NCI-H82 (cell line): ENCODE data around the gene MTCH2.
"Not testable (repeated sequence)": the region's sequence is repeated elsewhere in the genome, so short reads cannot be mapped to it uniquely, and the experiment has no call there.

ENCODE experiments used
- DNase-seq: peaks from one replicate; lab custom pipeline; 2025; lab: John Stamatoyannopoulos, UW

MTCH2 gene

GRCh38 chr11:47636331-47636730 lies 6.0 kb downstream of the MTCH2 start:
- not testable (repeated sequence) for DNase-seq

- DNase-seq = no peak
These were observed 10.9 kb downstream of the MTCH2 start for GRCh38 chr11:47631473-47631872.

- no peak for DNase-seq
These were observed 14.3 kb downstream of the MTCH2 start for GRCh38 chr11:47628026-47628425.

GRCh38 chr11:47626234-47626633 lies 16.1 kb downstream of the MTCH2 start:
- no peak for DNase-seq

GRCh38 chr11:47620836-47621378 lies 21.5 kb downstream of the MTCH2 start:
- DNase-seq = peak; percentile 53

- DNase-seq = no peak
These were observed 24.9 kb downstream of the MTCH2 start for GRCh38 chr11:47617417-47617809.

GRCh38 chr11:47616726-47617416 lies 25.5 kb downstream of the MTCH2 start:
- peak; percentile 71 for DNase-seq

GRCh38 chr11:47615249-47615648 lies 27.1 kb downstream of the MTCH2 start:
- DNase-seq = no peak

GRCh38 chr11:47611348-47611794 lies 31.0 kb downstream of the MTCH2 start:
- no peak for DNase-seq

- DNase-seq = no peak
These were observed 32.7 kb downstream of the MTCH2 start for GRCh38 chr11:47609675-47610074.

- DNase-seq = no peak
These were observed 35.0 kb downstream of the MTCH2 start for GRCh38 chr11:47607380-47607779.

GRCh38 chr11:47606731-47607130 lies 35.6 kb downstream of the MTCH2 start:
- peak; percentile 38 for DNase-seq

- no peak for DNase-seq
These were observed 36.4 kb downstream of the MTCH2 start for GRCh38 chr11:47605921-47606320.

- no peak for DNase-seq
These were observed 39.1 kb downstream of the MTCH2 start for GRCh38 chr11:47603295-47603694.

GRCh38 chr11:47599902-47600301 lies 42.5 kb downstream of the MTCH2 start:
- DNase-seq = no peak

- DNase-seq = no peak
These were observed 46.4 kb downstream of the MTCH2 start for GRCh38 chr11:47595967-47596366.

GRCh38 chr11:47595029-47595428 lies 47.3 kb downstream of the MTCH2 start:
- DNase-seq = no peak

- peak; percentile 27 for DNase-seq
These were observed 48.2 kb downstream of the MTCH2 start, which contains the start of gene C1QTNF4 for GRCh38 chr11:47593934-47594855. TSS of gene C1QTNF4 (minus strand) at chr11:47594411. CDS start at chr11:47590810, 3,601 bp downstream.

GRCh38 chr11:47593492-47593933 lies 48.8 kb downstream of the MTCH2 start:
- no peak for DNase-seq

- DNase-seq = no peak
These were observed 49.4 kb downstream of the MTCH2 start for GRCh38 chr11:47592970-47593369.

- DNase-seq = no peak
These were observed 50.1 kb downstream of the MTCH2 start for GRCh38 chr11:47592251-47592650.

GRCh38 chr11:47591764-47592163 lies 50.6 kb downstream of the MTCH2 start:
- no peak for DNase-seq
